SH-SY5Y (cell line): ENCODE measurements around the gene GMIP.

Source experiments
- GATA2 ChIP-seq: IDR thresholded peaks from 2 replicates; pipeline ENCODE4 v1.6.1; 2011; ENCODE audit warnings: mild to moderate bottlenecking, low read depth, low read length
- GATA3 ChIP-seq: IDR thresholded peaks from 2 replicates; pipeline ENCODE4 v1.6.1; 2011; ENCODE audit warnings: low read depth, mild to moderate bottlenecking, low read length, moderate library complexity

DNA sequence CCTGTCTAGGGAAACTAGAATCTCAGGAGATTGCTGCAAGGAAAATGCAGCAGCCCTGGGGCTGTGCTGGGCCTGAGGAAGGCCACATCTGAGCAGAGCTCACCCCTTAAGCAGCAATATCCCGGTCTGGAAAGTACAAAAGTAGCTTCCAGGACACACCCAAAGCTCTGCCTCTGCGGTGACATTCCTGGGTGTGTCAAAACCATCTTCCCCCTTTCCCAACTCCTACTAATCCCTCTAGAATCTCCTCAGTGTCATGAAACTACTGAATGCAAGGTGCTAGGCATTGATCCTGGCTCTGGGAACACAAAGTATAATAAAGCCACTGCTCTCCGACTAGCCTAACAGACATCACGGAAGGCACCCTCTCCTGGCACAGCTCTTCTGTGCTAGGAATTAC, 30.0 kb downstream of the GMIP start:
- TF ChIP-seq GATA2: no peak
- TF ChIP-seq GATA3: no peak
